CD4-positive, alpha-beta T cell treated with Interleukin-21 for 1 hour (primary cell): ENCODE data around the gene CTNNA3.
"Not testable (repeated sequence)": the region's sequence is repeated elsewhere in the genome, so short reads cannot be mapped to it uniquely, and the experiment has no call there.

Source experiments
- DNase-seq: peaks from one replicate; pipeline ENCODE4 v3.0.0-alpha.2; 2020

Gene CTNNA3

DNA sequence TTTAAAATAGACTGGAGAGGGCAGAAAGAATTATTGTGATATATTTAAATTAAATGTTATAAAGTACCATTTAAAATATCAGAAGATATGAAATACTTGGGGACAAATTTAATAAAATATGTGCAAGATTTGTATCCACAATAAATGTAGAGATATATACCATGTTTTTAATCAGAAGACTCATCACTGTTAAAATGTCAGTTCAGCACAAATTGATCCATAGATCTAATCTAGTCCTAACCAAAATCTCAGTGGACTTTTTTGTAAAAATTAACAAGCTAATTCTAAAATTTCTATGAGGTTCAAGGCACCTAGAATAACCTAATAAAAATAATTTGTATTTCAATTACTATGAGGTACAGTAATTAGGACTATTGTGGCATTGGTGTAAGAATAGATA lies 96.4 kb downstream of the CTNNA3 start:
- DNase-seq: no peak

DNA sequence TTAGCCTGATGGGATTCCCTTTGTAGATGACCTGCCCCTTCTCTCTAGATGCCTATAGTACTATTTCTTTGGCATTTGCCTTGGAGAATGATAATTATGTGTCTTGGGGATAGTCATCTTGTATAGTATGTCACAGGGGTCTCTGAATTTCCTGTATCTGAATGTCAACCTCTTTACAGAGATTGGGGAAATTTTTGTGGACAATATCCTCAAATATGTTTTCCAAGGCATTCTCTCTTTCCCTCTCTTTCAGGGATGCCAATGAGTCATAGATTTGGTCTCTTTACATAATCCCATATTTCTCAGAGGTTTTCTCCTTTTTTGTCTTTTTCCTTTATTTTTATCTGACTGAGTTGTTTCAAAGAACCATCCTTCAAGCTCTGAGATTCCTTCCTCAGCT lies 99.4 kb downstream of the CTNNA3 start:
- DNase-seq: no peak

DNA sequence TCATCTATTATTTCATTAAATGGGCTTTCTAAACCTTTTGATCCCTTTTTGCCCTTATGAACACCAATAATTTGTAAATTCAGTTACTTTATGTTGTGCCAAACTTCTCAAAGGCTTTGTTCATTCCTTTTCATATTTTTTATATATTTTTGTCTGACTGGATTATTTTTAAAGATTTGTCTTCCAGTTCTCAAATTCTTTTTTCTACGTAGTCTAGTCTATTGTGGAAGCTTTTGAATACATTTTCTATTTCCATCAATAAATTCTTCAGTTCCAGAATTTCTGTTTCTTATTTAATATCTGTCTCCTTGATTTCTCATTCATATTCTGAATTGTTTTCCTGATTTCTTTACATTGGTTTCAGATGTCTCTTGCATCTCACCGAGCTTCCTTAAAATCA lies 108.2 kb downstream of the CTNNA3 start:
- DNase-seq: no peak

DNA sequence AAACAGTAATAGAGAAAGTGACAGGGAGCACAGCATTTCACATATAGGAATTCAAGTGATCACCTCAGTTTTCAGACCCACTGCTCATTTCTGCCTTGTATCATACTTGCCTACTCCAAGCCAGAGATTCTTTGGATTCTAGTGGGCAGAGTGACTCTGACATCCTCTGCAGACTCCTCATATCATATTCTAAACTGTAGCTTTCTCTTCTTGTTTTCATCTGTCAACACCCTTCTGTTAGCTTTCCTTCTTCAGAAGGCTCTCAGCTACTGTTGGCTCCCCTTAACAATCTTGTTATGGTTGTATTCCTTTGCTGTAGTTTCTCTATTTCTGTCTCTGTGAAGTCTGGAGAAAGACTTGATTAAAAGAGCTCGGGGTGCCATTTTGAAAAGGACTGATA lies 120.5 kb downstream of the CTNNA3 start:
- no peak for DNase-seq

DNA sequence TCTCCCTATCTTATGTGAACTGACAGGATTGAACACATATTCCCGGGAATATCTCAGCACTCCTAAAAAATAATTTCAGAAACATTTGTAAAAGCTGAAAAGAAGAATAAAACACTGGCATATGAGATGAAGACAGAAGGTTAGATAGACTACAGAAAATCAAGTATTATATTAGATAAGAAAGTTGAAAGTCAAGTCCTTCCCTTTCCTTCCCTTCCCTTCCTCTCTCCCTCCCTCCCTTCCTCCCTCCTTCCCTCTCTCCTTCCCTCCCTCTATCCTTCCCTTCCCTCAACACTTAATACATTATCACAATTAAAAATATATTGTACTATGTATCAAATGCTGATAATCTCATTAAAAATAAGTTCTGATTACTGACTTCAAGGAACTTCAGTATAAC lies 122.5 kb downstream of the CTNNA3 start:
- no peak for DNase-seq

DNA sequence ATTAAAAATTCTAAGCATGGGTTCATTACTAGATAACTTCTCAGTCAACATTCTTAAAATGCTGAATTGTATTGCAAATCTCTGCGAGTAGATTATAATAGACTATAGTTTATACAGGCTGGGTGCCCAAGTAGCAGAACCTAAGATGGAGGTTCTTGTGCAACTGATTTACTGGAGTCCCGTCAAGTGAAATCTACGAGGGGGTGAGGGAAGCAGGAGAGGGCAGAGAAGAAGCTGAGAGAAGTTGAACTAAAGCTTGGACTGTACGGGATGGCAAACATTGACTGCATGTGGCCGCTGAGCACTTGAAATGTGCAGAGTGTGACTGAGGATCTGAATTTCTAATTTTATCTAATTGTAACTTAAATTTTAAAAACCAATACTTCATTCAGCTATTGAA lies 124.5 kb downstream of the CTNNA3 start:
- DNase-seq: no peak

DNA sequence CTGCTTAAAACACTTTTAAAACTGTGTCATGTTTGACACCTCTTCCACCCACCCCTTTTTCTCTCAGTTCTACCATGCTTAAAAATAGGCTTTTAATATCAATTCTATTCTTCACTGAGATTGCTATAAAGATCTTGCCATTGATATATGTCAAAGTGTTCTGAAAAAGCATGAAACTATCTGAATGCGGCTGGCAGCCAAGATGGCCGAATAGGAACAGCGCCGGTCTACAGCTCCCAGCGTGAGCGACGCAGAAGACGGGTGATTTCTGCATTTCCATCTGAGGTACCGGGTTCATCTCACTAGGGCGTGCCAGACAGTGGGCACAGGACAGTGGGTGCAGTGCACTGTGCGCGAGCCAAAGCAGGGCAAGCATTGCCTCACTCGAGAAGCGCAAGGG lies 137.7 kb downstream of the CTNNA3 start:
- DNase-seq: not testable (repeated sequence)

DNA sequence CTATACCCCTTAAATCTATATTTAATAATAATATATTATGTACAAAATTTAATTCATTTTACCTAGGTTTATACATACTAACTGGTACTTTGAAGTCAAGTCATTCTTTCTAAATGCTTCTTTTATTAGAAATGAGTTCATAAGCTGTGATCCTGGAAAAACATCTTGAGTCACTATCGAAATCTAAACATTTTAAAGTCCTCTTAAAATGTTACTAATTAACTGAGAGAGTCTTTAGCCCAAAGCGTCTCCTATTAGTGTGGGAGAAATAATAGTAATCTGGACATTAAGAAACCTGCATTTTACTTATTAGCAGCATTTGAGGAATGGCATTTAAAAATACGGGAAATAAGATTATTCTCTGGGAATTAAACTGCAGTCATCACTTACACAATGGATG lies 142.7 kb downstream of the CTNNA3 start:
- no peak for DNase-seq

DNA sequence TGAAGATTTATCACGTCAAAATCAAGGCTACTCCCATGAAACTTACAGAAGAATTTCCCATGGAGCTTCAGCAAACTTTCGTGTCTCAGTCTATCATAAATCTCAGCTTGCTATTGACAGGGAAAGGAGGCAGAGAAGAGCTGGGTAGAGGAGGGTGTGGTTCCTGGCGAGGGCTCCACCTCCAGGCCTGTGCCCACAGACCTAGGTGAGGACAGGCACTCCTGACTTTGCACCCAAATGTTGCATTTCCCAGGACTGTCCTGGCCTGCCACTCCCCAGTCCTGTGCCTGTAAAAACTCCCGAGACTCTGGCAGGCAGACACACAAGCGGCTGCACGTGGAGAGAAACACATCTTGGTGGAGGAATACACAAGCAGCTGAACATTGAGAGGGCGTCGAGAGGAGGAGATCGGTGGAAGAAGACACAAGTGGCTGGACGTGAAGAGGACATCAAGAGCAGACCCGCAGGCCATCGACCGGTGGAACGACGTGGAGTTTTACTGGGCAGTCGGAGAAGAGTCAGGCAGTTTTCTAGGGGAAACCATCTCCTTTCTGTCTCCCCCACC lies 145.1 kb downstream of the CTNNA3 start:
- no peak for DNase-seq

DNA sequence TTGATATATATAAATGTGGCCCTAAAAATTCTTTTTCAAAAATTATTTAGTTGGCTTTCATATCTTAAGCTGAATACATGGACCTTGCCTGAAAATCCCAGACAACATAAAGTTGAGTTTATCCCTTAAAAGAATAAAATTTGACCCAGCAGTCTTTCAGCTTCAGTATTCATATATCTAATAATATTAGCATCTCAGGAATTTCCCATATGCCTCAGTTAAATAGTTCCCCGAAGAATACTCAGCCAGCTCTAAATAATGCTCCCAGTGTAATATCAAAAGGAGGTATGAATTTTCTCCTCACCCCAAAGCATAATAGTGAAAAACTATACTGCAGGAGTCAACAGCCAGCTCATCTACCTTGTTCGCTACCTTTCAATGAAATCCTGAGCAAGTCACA lies 145.9 kb downstream of the CTNNA3 start:
- DNase-seq: no peak

DNA sequence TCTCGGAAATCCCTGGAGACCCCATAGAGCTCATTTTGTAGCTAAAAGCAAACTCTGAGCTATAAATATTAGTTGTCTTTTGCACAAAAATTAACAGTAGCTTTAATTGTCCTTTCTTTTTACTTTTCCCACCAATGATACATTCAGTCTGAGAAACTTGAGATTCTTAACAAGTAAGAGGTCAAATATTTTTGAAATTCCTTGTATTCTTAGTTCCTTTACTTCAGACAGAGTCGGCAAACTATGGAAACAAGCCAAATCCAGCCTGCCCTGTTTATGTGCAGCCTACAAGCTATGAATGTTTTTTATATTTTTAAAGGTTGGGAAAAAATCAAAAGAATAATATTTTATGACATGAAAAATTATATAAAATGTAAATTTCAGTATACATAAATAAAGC lies 146.6 kb downstream of the CTNNA3 start:
- no peak for DNase-seq

DNA sequence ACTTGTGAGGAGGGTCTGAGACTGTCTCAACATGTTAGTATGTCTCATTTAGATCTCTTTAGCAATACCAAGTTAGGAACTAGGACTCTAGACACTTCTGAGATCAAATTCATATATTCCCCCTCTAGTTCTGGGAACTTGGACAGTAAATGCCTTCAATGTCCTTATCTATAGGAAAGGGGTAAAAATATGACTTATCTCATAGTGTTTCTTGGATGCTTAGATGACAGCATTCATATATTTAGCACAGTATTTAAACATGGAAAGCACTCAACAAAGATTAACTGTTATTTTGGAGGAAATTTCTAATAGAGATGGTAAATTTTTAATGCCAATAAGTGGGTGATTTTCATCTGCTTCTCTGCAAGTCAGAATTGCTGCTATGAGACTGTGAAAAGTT lies 154.6 kb downstream of the CTNNA3 start:
- DNase-seq: no peak

DNA sequence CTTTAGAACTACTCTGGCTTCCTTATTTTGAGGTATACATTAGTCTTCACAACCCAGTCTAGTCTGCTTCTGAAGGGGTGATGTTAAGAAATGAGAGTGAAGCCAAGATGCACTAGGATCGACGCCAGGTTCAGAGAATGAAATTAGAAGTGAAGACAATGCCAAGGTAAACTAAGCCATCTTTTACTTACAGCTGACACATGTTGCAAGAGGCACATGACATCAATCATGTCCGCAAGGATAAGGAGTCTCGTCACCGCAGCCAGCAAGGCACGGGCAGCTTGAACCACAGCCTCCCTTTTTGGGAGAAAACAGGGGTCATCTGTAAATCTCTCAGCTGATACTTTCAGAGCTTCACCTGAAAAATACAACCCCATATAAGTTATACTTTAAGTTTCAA lies 156.7 kb downstream of the CTNNA3 start:
- DNase-seq: no peak

DNA sequence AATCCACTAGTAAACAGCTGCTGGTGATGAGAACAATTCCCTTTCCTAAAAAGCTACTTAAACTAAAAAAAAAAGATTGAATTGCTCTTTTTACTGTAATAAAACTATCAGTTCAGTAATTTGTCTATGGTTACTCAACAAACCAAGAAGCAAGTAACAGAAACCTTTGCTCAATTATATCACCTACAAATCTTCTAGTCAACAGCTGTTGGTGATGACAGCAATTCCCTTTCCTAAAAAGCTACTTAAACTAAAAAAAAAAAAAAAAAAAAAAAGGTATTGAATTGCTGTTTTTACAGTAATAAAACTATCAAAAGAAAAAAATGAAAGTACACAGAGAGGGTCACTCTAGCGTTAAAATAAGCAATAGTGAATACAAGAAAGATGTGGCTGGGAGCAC lies 158.1 kb downstream of the CTNNA3 start:
- no peak for DNase-seq

DNA sequence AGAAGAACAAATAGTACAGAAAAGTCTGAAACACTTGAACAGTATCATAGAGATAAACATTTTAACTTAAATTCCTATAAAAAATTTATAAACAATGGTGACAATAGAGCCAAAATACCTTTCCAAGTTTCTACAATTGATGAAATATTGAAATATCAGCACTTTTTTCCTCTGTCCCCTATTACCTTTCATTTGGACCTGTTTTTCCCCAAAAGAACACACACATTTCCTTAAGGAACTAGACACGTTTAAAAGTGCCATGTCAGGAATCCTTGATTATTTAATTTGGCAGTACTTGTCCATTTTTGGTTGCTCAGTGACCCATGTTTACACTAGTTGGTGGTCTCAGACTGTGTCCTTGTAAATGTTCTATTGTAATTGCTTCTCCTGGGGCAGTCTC lies 162.6 kb downstream of the CTNNA3 start:
- no peak for DNase-seq

DNA sequence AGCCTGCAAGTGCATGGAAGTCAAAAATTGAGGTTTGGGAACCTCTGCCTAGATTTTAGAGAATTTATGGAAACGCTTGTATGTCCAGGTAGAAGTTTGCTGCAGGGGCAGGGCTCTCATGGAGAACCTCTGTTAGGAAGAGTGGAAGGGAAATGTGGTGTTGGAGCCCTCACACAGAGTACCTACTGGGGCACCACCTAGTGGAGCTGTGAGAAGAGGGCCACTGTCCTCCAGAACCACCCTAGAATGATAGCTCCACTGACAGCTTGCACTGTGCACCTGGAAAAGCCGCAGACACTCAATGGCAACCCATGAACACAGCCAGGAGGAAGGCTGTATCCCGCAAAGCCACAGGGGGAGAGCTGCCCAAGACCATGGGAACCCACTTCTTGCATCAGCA lies 165.0 kb downstream of the CTNNA3 start:
- DNase-seq: not testable (repeated sequence)

DNA sequence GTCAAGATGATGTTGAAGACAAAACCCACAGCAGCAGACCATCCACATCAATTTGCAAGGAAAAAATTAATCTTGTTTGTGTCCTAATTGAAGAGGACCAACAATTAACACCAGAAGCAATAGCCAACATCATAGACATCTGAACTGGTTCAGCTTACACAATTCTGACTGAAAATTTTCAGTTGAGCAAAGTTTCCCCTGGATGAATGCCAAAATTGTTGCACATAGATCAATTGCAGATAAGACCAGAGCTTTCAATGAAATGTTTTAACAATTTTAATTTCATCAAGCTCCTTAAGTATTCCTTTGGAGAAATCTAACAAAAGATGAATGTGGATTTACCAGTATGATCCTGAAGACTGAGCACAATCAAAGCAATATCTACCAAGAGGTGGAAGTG lies 168.6 kb downstream of the CTNNA3 start:
- DNase-seq: no peak

DNA sequence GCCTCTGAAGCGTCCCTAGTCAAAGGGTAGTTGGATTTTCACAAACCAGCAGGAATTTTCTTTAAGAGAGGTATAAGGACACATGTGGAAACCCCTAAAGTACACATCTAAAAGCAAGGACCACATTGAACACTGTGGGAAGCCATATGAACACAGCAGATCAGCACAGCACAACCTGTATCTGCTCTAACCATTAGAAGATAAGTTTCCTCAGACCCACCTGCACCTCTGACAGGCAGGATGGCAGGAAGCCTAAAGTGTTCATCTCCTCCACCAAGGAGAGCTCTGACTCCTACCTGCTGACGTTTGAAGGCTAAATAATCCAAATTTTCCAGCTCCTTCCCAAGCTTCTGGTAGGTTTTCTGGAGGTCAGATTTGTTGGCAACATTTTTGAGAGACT lies 174.4 kb downstream of the CTNNA3 start:
- DNase-seq: no peak

DNA sequence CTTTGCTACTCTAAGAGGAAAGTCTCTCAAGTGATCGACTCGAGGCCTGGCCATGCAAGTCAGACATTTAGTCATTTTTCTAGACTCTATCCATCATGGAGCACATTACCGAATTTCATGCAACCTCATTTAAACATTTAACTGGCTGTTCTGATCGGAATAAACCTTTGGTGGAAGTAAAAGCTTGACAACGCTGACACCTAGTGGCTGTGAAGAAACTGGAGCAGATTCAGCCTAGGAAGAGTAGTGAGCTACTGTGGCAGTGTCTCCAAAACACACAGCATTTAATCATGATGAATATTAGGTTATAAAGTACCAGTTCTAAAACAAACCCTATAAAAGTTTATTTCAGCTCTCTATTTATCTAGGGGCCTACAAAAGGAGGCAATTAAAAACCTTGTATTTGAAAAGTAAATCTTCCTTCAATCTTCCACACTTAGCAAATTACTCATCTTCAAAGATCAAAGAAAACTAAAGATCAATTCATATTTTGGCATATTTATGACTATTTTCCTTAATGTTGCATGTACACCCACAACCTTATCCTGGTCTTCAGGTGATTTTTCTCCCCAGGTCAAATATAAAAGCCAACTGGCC lies 175.0 kb downstream of the CTNNA3 start:
- DNase-seq: peak; percentile 50

DNA sequence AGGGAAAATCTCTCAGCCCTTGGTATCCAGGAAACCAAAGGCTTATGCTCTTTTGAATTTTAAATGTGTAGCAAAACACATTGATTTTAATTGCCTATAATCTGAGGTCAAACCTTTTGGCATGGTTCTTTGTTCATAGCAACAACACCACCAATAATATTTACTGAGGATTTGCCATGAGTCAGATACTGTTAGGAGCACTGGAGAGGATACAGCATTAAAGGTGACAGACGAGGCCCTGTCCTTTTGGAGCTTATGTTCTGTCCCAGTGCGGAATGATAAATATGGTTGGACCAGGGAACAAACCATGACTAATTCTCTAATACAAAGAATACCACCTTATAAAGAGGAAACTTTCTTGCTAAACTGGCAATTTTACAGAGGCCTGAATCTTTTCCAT lies 176.6 kb downstream of the CTNNA3 start:
- DNase-seq: no peak

DNA sequence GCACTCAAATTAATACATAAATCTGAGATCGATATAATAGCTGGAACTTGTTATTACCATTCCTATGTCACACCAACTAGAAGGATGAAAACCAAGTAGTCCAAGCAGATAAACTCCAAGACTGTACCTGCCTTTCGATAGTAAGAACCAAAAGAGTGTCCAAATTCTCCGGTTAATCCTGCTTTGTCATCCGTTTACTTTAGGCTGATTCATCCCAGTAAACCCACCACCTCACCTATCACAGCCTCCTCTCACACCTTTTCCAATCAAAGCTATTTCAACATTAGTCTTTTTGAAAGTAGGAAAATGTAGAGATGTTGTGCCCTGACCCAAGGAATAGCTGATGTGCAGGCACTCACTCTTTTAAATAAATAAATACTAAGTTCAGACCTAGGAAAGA lies 177.2 kb downstream of the CTNNA3 start:
- DNase-seq: no peak

DNA sequence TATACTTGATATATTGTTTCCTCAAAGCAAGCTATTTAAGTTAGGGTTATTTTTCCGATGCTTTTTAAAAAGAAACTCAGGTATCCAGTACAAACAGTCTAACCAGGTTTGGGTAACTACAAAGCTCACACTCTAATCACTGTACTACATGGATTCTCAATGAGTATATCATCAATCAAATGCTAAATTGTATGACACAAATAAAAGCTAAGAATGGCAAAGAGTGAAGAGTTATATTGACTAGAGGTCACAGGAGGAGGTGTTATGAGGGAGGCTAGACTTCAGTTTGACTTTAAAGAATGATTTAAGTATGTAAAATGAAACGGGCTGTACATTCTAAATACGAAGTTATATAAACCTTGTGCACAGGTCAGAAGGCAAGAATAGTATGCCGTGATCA lies 178.0 kb downstream of the CTNNA3 start:
- no peak for DNase-seq

DNA sequence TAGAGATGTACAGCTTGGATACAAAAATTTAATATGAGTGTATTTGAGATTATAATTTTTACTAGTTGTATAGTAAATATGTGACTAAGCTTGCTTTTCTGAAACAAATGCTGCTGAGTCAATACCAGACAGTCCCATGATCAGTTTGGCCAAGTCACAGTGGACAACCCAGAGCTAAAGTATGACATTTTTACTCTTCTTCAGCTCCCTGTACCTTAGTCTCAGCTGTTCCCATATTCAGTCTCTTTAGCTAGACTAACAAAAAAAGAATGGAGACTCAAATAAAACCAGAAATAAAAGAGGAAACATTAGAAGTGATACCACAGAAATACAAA lies 189.3 kb downstream of the CTNNA3 start:
- no peak for DNase-seq

DNA sequence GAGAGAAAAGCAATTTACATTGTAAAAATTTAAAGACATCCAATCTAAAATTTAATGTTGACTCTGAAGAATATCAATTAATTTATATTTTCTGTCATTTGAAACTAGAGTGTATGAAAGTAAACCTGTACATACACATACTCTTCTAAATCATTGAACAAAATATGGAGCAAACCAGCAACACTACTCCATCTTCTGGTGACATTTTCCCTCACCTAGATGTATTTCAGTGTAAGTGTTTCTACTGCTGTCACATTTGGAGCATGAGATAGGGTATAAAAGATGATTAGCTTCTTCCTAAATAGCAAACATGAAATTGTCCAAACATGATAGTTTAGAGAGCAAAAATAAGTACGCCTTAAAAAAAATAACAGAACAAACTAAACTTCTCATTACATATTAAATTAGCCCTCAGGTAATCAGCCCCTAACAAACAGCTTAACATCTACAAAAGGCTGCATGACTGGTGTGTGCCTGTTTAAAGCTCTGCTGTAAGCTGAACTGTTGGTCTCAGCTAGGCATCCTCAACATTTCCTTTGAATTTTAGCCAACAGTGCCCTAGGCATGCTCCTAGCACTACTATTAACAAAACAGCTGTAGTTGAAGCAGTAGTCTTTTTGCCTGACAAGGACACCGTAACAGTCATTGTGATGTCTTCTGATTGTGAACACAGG lies 189.8 kb downstream of the CTNNA3 start:
- DNase-seq: no peak
